CD14-positive monocyte (primary cell): Measurements from ENCODE around the gene KIRREL3. TPM values are rescaled to one million over a fixed set of nuclear protein-coding genes. Genes with fewer than 3 reads are reported as not detected.

Experiments
- DNase-seq, 3 donors: peaks; one replicate each; pipeline ENCODE4 v3.0.0-alpha.2; 2011 to 2022
- H2AFZ ChIP-seq: 2 replicates; pipeline ENCODE4 v1.6.0; 2012; ENCODE audit warnings: mild to moderate bottlenecking, low read depth, low read length, inconsistent platforms; ENCODE audit not compliant: insufficient read depth, poor library complexity, severe bottlenecking
- H3K27ac ChIP-seq, 2 donors: 1 replicate in 1 of 2; 2 replicates in 1 of 2; pipeline ENCODE4 v1.5.1; 2012 to 2013; ENCODE audit warnings: low read length in 2 of 2, control low read depth in 1 of 2, inconsistent platforms in 1 of 2, low read depth in 1 of 2, mild to moderate bottlenecking in 1 of 2
- H3K27me3 ChIP-seq, 2 donors: one replicate each; pipeline versions ENCODE4 v1.6.0 to v1.6.1; 2011 to 2013; ENCODE audit warnings: low read length in 2 of 2; ENCODE audit not compliant: control insufficient read depth in 2 of 2, insufficient read depth in 2 of 2
- H3K36me3 ChIP-seq, 2 donors: replicated peaks in 1 of 2; 1 replicate in 1 of 2; 2 replicates in 1 of 2; pipeline versions ENCODE4 v1.5.1 to v1.6.1; 2012 to 2013; ENCODE audit warnings: low read length in 2 of 2, control low read depth in 1 of 2, inconsistent platforms in 1 of 2, mild to moderate bottlenecking in 1 of 2; ENCODE audit not compliant: insufficient read depth in 2 of 2, control insufficient read depth in 1 of 2
- H3K4me1 ChIP-seq, 2 donors: 1 replicate in 1 of 2; 2 replicates in 1 of 2; pipeline versions ENCODE4 v1.5.1 to v1.6.1; 2012 to 2013; ENCODE audit warnings: low read length in 2 of 2, control low read depth in 1 of 2, inconsistent platforms in 1 of 2, mild to moderate bottlenecking in 1 of 2, moderate library complexity in 1 of 2; ENCODE audit not compliant: insufficient read depth in 2 of 2, control insufficient read depth in 1 of 2
- H3K4me2 ChIP-seq: replicated peaks from 2 replicates; pipeline ENCODE3; 2012; ENCODE audit warnings: low read length, moderate library complexity, mild to moderate bottlenecking; ENCODE audit not compliant: poor library complexity, severe bottlenecking; ENCODE audit errors: extremely low read depth
- H3K4me3 ChIP-seq, 3 experiments: fragments of 200-600 bp in 1 of 3; sonication (generic) in 1 of 3; replicated peaks in 1 of 3; 1 replicate in 2 of 3; 2 replicates in 1 of 3; pipeline ENCODE4 v1.5.1; 2011 to 2013; ENCODE audit warnings: low read length in 3 of 3, mild to moderate bottlenecking in 3 of 3, control low read depth in 2 of 3, low read depth in 2 of 3, inconsistent platforms in 1 of 3, moderate library complexity in 1 of 3
- H3K79me2 ChIP-seq: 2 replicates; pipeline ENCODE4 v1.6.0; 2012; ENCODE audit warnings: mild to moderate bottlenecking, control low read depth, inconsistent platforms, low read length, moderate library complexity; ENCODE audit not compliant: insufficient read depth
- H3K9ac ChIP-seq: 2 replicates; pipeline ENCODE4 v1.6.0; 2017; ENCODE audit warnings: low read length, mild to moderate bottlenecking; ENCODE audit not compliant: insufficient read depth, poor library complexity, severe bottlenecking
- H3K9me3 ChIP-seq, 2 donors: replicated peaks in 1 of 2; 1 replicate in 1 of 2; 2 replicates in 1 of 2; pipeline versions ENCODE4 v1.5.1 to v1.6.1; 2012 to 2013; ENCODE audit warnings: low read length in 2 of 2, control low read depth in 1 of 2; ENCODE audit not compliant: control insufficient read depth in 1 of 2, insufficient read depth in 1 of 2
- H4K20me1 ChIP-seq: 2 replicates; pipeline ENCODE4 v1.6.0; 2012; ENCODE audit warnings: mild to moderate bottlenecking, low read length, control low read depth, moderate library complexity; ENCODE audit not compliant: insufficient read depth
- H3K27ac Mint-ChIP-seq, 7 donors: one replicate each; pipeline ENCODE4 v1.8.0; 2020; ENCODE audit warnings: mild to moderate bottlenecking in 7 of 7, mixed read lengths in 7 of 7, moderate library complexity in 6 of 7, inconsistent platforms in 2 of 7
- H3K27me3 Mint-ChIP-seq, 3 donors: one replicate each; pipeline ENCODE4 v1.8.0; 2021 to 2022; ENCODE audit warnings: low read depth in 3 of 3, mild to moderate bottlenecking in 3 of 3, mixed read lengths in 3 of 3, moderate library complexity in 3 of 3, inconsistent platforms in 1 of 3
- H3K36me3 Mint-ChIP-seq, 2 donors: one replicate each; pipeline ENCODE4 v1.8.0; 2020; ENCODE audit warnings: mixed read lengths in 2 of 2, inconsistent platforms in 1 of 2, mild to moderate bottlenecking in 1 of 2
- H3K4me1 Mint-ChIP-seq: one replicate; pipeline ENCODE4 v1.8.0; 2020; ENCODE audit warnings: mild to moderate bottlenecking, mixed read lengths
- H3K4me3 Mint-ChIP-seq, 2 donors: one replicate each; pipeline ENCODE4 v1.8.0; 2020; ENCODE audit warnings: mild to moderate bottlenecking in 2 of 2, mixed read lengths in 2 of 2, moderate library complexity in 1 of 2
- H3K9me3 Mint-ChIP-seq, 7 donors: one replicate each; pipeline ENCODE4 v1.8.0; 2020 to 2022; ENCODE audit warnings: mixed read lengths in 7 of 7, mild to moderate bottlenecking in 6 of 7, moderate library complexity in 6 of 7, inconsistent platforms in 2 of 7
- WGBS: methylation state at CpG from one replicate; pipeline ENCODE4 v1.1.5; 2013; ENCODE audit warnings: missing lambda C conversion rate; ENCODE audit not compliant: insufficient coverage; 5-methylcytosine and 5-hydroxymethylcytosine counted together
- intact Hi-C, 2 donors: fragments of 100-400 bp; cut with micrococcal nuclease; formaldehyde crosslinking; loops; one replicate each; pipeline versions ENCODE4 v1.15.0 to v1.15.1; 2023
- polyA plus RNA-seq, 3 donors: library from polyadenylated mRNA; depleted of rRNA in 1 of 3; unstranded in 2 of 3; stranded (reverse) in 1 of 3; fragments of 300-500 nt in 2 of 3; fragments of >200 nt in 1 of 3; fragmentation: Illumina TruSeq in 2 of 3; gene quantifications; 1 replicate in 2 of 3; 2 replicates in 1 of 3; pipeline ENCODE4 v1.2.3, GENCODE V29; 2012 to 2021
- TF ChIP-seq, protein P1 (sequence below): fragments of 200-600 bp; IDR thresholded peaks from one replicate; pipeline ENCODE4 v1.8.0; 2022; ENCODE audit warnings: antibody characterized with exemption, mild to moderate bottlenecking

KIRREL3 gene
- polyA plus RNA-seq, 3 donors, result not detected

DNA sequence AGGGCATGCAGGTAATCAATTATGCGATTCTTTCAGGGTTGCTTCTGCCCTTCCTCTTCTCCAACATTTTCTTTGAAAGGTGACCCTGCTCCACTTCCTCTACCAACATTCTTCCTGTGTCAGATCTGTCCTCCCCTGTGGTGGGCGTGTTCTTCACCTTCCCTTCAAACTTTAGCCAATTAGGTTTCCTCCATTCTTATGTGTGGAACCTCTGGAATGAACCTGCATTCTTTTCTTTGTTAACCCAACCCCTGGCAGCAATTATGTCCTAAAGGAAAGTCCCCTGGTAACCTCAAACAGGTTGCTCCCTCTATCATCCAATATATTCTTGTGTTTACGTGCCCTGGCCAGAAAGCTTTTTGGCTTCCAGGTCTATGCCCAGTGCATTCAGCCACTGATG, 22.4 kb downstream of the KIRREL3 start:
- no peak overlapping the region for H2AFZ ChIP-seq
- 90% methylated on average over 3 of the region's 3 CpGs for WGBS
- no peak overlapping the region for H3K4me3 Mint-ChIP-seq
- no peaks in the 10 kb centered on the region for H3K79me2 ChIP-seq
- intact Hi-C loops, result no loop called here
- no peak for DNase-seq
- H4K20me1 ChIP-seq, result no peaks in the 10 kb centered on the region
- H3K4me1 Mint-ChIP-seq, result no peaks in the 10 kb centered on the region
- H3K27ac ChIP-seq, result no peak overlapping the region
- H3K4me2 ChIP-seq, result no peak overlapping the region
- H3K9ac ChIP-seq, result no peak overlapping the region
- TF ChIP-seq, protein P1, sequence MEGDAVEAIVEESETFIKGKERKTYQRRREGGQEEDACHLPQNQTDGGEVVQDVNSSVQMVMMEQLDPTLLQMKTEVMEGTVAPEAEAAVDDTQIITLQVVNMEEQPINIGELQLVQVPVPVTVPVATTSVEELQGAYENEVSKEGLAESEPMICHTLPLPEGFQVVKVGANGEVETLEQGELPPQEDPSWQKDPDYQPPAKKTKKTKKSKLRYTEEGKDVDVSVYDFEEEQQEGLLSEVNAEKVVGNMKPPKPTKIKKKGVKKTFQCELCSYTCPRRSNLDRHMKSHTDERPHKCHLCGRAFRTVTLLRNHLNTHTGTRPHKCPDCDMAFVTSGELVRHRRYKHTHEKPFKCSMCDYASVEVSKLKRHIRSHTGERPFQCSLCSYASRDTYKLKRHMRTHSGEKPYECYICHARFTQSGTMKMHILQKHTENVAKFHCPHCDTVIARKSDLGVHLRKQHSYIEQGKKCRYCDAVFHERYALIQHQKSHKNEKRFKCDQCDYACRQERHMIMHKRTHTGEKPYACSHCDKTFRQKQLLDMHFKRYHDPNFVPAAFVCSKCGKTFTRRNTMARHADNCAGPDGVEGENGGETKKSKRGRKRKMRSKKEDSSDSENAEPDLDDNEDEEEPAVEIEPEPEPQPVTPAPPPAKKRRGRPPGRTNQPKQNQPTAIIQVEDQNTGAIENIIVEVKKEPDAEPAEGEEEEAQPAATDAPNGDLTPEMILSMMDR, result no peak
- no peaks in the 10 kb centered on the region for H3K36me3 Mint-ChIP-seq
- no peaks in the 10 kb centered on the region for H3K4me1 ChIP-seq
- no peak overlapping the region for H3K27ac Mint-ChIP-seq
- H3K9me3 ChIP-seq, result no peaks in the 10 kb centered on the region
- H3K4me3 ChIP-seq, result no peak overlapping the region
- H3K36me3 ChIP-seq, result no peaks in the 10 kb centered on the region
- H3K9me3 Mint-ChIP-seq, result no peaks in the 10 kb centered on the region
- H3K27me3 ChIP-seq, result peaks cover 0 to 6% of the 10 kb centered on the region in 2 donors
- peaks cover 5 to 9% (median 8%) of the 10 kb centered on the region in 3 donors for H3K27me3 Mint-ChIP-seq

DNA sequence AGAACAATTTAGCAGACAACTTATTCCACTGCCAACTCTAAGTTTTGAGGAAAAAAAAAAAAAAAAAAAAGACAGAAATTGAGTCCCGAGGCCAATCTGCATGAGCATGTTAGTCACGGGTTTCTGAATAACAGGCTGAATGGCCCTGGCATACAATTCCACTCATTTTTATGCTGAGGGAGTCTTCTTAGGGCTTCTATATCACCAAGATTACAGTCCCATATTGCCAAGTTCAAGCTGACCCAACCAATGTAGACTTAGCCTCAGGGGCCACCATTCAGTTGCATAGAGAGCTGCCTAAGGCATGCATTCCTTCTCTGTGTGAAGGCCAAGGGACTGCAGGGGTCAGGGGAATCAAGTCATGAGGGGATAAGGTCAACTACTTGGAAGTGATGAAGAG, 27.5 kb downstream of the KIRREL3 start:
- H3K27ac Mint-ChIP-seq, result no peak overlapping the region

More for the DNA sequence above, 27.5 kb downstream of the KIRREL3 start:
- Mint-ChIP-seq H3K9me3 (peaks cover 0 to 5% (median 0%) of the 10 kb centered on the region in 7 donors), H3K4me1 (no peaks in the 10 kb centered on the region), H3K27me3 (peaks cover 11 to 22% (median 21%) of the 10 kb centered on the region in 3 donors), H3K4me3 (no peak overlapping the region), H3K36me3 (no peaks in the 10 kb centered on the region)
- no peaks in the 10 kb centered on the region for H3K79me2 ChIP-seq
- no peak overlapping the region for H3K4me3 ChIP-seq
- H3K27ac ChIP-seq, result no peak overlapping the region
- DNase-seq, result no peak
- no peak overlapping the region for H3K4me2 ChIP-seq
- no CpG with 5 or more reads among the region's 2 CpGs for WGBS
- TF ChIP-seq, protein P1, result no peak
- H3K27me3 ChIP-seq, result peaks cover 0 to 21% of the 10 kb centered on the region in 2 donors
- no peaks in the 10 kb centered on the region for H3K4me1 ChIP-seq
- no peaks in the 10 kb centered on the region for H3K9me3 ChIP-seq
- H2AFZ ChIP-seq, result no peak overlapping the region
- H3K36me3 ChIP-seq, result no peaks in the 10 kb centered on the region
- no peaks in the 10 kb centered on the region for H4K20me1 ChIP-seq
- H3K9ac ChIP-seq, result no peak overlapping the region
- intact Hi-C loops, result no loop called here
